HL-60 (cell line): ENCODE measurements around the gene OVOL1.
A peak's percentile ranks its signal among the peaks of the same experiment; 100 is the strongest.

Source experiments
- DNase-seq, 2 experiments: peaks; one replicate each; pipeline ENCODE4 v3.0.0-alpha.2; 2010 to 2020; ENCODE audit warnings: low read depth in 1 of 2, low spot score in 1 of 2
- H3K27ac ChIP-seq: fragments of 250-450 bp; sonication (Bioruptor Pico); replicated peaks from 2 replicates; pipeline ENCODE4 v1.5.1; 2020; ENCODE audit warnings: mild to moderate bottlenecking, moderate library complexity
- H3K27me3 ChIP-seq: fragments of 250-450 bp; sonication (Bioruptor Pico); 2 replicates; pipeline ENCODE4 v1.5.1; 2021; ENCODE audit warnings: mild to moderate bottlenecking, moderate library complexity; ENCODE audit not compliant: insufficient read depth, poor library complexity, severe bottlenecking
- H3K4me3 ChIP-seq: replicated peaks from 2 replicates; pipeline ENCODE4 v1.5.1; 2011; ENCODE audit warnings: mild to moderate bottlenecking, control low read depth, low read length; ENCODE audit not compliant: insufficient read depth
- GABPA ChIP-seq: IDR thresholded peaks from 2 replicates; pipeline ENCODE4 v1.6.1; 2012; ENCODE audit warnings: low read depth
- POLR2AphosphoS5 ChIP-seq: IDR thresholded peaks from 2 replicates; pipeline ENCODE4 v1.6.1; 2012; ENCODE audit warnings: low read depth
- SPI1 ChIP-seq: IDR thresholded peaks from 2 replicates; pipeline ENCODE4 v1.6.1; 2012; ENCODE audit warnings: low read depth, mild to moderate bottlenecking, borderline replicate concordance
- TF ChIP-seq, protein P1 (sequence below): IDR thresholded peaks from one replicate; pipeline ENCODE4 v1.5.1; 2011; ENCODE audit warnings: low read length, control low read depth, inconsistent platforms; ENCODE audit not compliant: insufficient read depth
- TF ChIP-seq, protein P2 (sequence below): IDR thresholded peaks from 2 replicates; pipeline ENCODE4 v1.6.1; 2012; ENCODE audit warnings: low read depth; ENCODE audit not compliant: insufficient replicate concordance

Gene OVOL1

DNA sequence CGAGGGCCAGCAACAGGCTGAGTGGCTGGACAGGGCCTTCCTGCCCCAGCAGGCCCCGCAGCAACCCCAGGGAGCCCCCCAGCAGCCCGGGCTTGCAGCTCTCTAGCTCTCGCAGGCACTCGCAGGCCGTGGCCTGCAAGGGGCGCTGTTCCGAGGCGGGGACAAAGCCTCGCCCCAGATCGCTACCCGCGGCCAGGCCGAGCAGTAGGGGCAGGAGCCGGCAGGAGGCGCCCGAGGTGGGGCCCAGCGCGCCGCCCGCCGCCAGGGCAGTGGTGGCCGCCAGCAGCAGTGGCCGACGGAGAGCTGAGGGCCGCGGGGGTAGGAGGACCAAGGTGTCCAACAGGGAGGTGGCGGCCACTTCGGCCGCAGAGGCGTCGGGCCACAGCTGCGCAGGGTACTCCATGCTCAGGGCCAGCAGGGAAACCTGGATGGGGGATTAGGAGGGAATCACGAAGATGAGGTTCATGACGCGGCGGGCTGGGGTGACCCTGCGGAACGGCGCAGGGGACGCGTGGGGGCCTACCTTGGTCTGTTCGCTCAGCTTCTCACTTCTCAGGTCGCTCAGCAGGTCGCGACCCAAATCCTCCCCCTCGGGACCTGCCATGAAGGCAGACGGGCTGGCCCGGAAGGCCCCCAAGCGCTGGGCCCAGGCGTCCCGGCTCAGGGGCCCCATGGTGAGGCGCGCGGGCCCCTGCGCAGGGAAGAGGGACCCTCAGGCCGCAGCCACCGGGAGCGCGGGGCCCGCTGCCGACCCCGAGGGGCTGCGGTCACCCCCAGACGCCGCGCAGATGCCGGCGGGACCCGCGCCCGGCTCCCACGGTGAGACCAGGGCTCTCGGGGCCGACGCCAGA is 6.7 kb upstream of the OVOL1 start:
- peak; percentile 76 to 85 for DNase-seq
- peaks cover 4% of the 10 kb centered on the region for H3K27me3 ChIP-seq
- peak overlapping the region; percentile 54 for H3K4me3 ChIP-seq
- peak overlapping the region; percentile 97 for H3K27ac ChIP-seq
- TF ChIP-seq GABPA (no peak), POLR2AphosphoS5 (peak; percentile 77)
- TF ChIP-seq, protein P1, sequence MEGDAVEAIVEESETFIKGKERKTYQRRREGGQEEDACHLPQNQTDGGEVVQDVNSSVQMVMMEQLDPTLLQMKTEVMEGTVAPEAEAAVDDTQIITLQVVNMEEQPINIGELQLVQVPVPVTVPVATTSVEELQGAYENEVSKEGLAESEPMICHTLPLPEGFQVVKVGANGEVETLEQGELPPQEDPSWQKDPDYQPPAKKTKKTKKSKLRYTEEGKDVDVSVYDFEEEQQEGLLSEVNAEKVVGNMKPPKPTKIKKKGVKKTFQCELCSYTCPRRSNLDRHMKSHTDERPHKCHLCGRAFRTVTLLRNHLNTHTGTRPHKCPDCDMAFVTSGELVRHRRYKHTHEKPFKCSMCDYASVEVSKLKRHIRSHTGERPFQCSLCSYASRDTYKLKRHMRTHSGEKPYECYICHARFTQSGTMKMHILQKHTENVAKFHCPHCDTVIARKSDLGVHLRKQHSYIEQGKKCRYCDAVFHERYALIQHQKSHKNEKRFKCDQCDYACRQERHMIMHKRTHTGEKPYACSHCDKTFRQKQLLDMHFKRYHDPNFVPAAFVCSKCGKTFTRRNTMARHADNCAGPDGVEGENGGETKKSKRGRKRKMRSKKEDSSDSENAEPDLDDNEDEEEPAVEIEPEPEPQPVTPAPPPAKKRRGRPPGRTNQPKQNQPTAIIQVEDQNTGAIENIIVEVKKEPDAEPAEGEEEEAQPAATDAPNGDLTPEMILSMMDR = peak; percentile 78

DNA sequence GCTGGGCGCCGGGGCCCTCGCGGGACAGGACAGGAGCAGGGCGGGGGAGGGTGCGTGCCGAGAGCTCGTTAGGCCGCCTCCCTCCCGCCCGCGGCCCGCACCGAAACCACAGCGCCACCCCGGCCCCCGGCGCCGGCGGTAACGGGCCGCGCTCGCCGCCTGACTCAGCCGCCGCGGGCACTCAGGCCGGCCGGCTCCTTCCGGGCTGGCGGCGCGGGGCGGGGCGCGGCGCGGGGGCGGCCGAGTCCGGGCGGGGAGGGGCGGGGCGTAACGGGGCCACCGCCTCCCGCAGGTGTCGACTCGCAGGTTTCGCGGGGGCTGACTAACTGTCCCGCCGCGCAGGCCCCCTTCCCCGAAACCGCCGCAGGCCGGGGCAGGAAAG is 6.1 kb upstream of the OVOL1 start, which contains the start of gene AP5B1:
TSS of gene AP5B1 (minus strand) at position 207 of the 382 bp plus-strand sequence. CDS start 385 bp downstream, outside the sequence.
- Histone ChIP-seq H3K4me3 (peak within 1 kb of the TSS; percentile 54), H3K27me3 (peaks cover 10% of the 10 kb centered on the region), H3K27ac (peak within 1 kb of the TSS; percentile 97)
- TF ChIP-seq, protein P1 = no peak
- peak; percentile 12; the same call in 1 of the 2 replicates for TF ChIP-seq POLR2AphosphoS5
- no peak for TF ChIP-seq GABPA
- TF ChIP-seq SPI1 = no peak
- TF ChIP-seq, protein P2, sequence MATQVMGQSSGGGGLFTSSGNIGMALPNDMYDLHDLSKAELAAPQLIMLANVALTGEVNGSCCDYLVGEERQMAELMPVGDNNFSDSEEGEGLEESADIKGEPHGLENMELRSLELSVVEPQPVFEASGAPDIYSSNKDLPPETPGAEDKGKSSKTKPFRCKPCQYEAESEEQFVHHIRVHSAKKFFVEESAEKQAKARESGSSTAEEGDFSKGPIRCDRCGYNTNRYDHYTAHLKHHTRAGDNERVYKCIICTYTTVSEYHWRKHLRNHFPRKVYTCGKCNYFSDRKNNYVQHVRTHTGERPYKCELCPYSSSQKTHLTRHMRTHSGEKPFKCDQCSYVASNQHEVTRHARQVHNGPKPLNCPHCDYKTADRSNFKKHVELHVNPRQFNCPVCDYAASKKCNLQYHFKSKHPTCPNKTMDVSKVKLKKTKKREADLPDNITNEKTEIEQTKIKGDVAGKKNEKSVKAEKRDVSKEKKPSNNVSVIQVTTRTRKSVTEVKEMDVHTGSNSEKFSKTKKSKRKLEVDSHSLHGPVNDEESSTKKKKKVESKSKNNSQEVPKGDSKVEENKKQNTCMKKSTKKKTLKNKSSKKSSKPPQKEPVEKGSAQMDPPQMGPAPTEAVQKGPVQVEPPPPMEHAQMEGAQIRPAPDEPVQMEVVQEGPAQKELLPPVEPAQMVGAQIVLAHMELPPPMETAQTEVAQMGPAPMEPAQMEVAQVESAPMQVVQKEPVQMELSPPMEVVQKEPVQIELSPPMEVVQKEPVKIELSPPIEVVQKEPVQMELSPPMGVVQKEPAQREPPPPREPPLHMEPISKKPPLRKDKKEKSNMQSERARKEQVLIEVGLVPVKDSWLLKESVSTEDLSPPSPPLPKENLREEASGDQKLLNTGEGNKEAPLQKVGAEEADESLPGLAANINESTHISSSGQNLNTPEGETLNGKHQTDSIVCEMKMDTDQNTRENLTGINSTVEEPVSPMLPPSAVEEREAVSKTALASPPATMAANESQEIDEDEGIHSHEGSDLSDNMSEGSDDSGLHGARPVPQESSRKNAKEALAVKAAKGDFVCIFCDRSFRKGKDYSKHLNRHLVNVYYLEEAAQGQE = no peak
- peak; percentile 41 to 61 for DNase-seq

DNA sequence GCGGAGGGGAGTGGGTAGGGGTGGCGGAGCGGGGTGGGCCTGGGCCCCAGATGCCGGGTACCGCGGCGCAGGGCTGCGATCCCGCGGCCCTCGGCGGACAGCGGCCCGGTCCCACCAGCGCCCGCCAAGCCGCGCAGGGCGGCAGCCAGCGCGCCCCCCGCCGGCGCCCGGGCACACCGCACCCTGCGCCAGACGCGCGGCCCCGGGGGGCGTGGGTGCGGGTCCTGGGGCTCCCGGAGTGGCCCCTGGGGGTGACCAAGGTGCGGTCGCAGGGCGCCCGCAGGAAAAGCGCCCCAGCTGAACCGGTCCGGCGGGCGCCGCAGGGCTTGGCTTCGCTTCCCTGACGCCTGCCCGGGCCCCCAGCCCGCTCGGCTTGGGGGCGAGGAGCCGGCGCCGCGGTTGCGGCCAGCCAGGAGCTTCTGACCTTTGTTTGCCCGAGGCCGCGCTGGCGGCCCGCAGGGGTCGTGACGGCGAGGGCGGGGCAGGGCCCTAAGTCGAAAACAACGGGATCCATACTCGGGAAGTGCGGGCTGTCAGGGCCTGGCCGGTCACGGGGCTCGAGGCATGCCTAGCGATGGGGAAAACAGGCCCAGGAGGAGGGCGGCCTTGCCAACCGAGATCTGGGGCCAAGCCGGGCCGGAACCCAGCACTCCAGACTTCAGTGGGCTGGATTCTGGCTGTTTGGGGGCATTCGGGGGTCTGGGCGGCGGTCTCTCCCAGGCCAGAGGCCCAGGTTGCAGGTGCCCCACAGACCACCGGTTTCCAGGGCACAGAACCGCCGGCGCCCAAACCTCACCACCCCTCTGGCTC is 5.5 kb upstream of the OVOL1 start:
- peaks cover 16% of the 10 kb centered on the region for H3K27me3 ChIP-seq
- no peak for DNase-seq
- H3K27ac ChIP-seq = no peak overlapping the region
- TF ChIP-seq POLR2AphosphoS5 (no peak), SPI1 (no peak), GABPA (no peak)
- TF ChIP-seq, protein P1 = no peak
- TF ChIP-seq, protein P2 = no peak
- peak overlapping the region; percentile 43 for H3K4me3 ChIP-seq
